H1 (cell line): Measurements from ENCODE around the gene UBE2Q2. TPM values are rescaled to one million over a fixed set of nuclear protein-coding genes. Genes with fewer than 3 reads are reported as not detected.

ENCODE experiments used
- CTCF ChIA-PET: fragments of 300-600 bp; sonication (Branson Sonifier 250); formaldehyde crosslinking; loops from one replicate; lab custom pipeline; 2021; ENCODE audit not compliant: partially characterized antibody; lab: Charles Lee
- POLR2A ChIA-PET: fragments of 300-600 bp; sonication (Branson Sonifier 250); formaldehyde crosslinking; loops from one replicate; lab custom pipeline; 2021; ENCODE audit warnings: inconsistent platforms; ENCODE audit not compliant: partially characterized antibody; lab: Charles Lee
- DNase-seq, 2 experiments: peaks; one replicate each; pipeline versions ENCODE4 v3.0.0 to v3.0.0-alpha.2; 2010 to 2022; ENCODE audit warnings: low spot score in 2 of 2, low read depth in 1 of 2, mixed read lengths in 1 of 2
- FAIRE-seq: peaks from 2 replicates; lab custom pipeline; 2011; peaks lifted over from hg19 to GRCh38; lab: Jason Lieb, UNC
- H2AFZ ChIP-seq: 2 replicates; pipeline ENCODE4 v1.8.1; 2012; ENCODE audit warnings: low read length, inconsistent platforms
- H2AK5ac ChIP-seq: 2 replicates; pipeline ENCODE4 v1.6.1; 2013; ENCODE audit warnings: low read depth, low read length
- H2BK120ac ChIP-seq: replicated peaks from 2 replicates; pipeline ENCODE3; 2013; ENCODE audit warnings: low read depth, low read length, inconsistent platforms
- H2BK12ac ChIP-seq: 2 replicates; pipeline ENCODE4 v1.6.1; 2013; ENCODE audit warnings: low read depth, low read length
- H2BK15ac ChIP-seq: 2 replicates; pipeline ENCODE4 v1.6.1; 2013; ENCODE audit warnings: low read length
- H2BK20ac ChIP-seq: 2 replicates; pipeline ENCODE4 v1.6.1; 2013; ENCODE audit warnings: low read length
- H2BK5ac ChIP-seq: 2 replicates; pipeline ENCODE4 v1.6.1; 2013; ENCODE audit warnings: low read depth, low read length
- H3K14ac ChIP-seq: 2 replicates; pipeline ENCODE4 v1.6.1; 2013; ENCODE audit warnings: inconsistent platforms; ENCODE audit not compliant: insufficient read length
- H3K18ac ChIP-seq: 2 replicates; pipeline ENCODE4 v1.6.1; 2013; ENCODE audit warnings: low read length; ENCODE audit errors: extremely low read depth
- H3K23ac ChIP-seq: 2 replicates; pipeline ENCODE4 v1.6.1; 2013; ENCODE audit warnings: inconsistent platforms; ENCODE audit not compliant: insufficient read length
- H3K23me2 ChIP-seq: 2 replicates; pipeline ENCODE4 v1.6.1; 2013; ENCODE audit warnings: low read depth, low read length
- H3K27ac ChIP-seq: 2 replicates; pipeline ENCODE4 v1.6.1; 2011; ENCODE audit warnings: low read depth, low read length, inconsistent platforms
- H3K27me3 ChIP-seq, 4 experiments: replicated peaks in 1 of 4; 1 replicate in 1 of 4; 2 replicates in 3 of 4; pipeline versions ENCODE4 v1.6.1 to v1.8.1; 2011 to 2013; ENCODE audit warnings: low read length in 3 of 4, mild to moderate bottlenecking in 3 of 4, inconsistent platforms in 2 of 4, mixed read lengths in 2 of 4, moderate library complexity in 1 of 4; ENCODE audit not compliant: control insufficient read depth in 3 of 4, insufficient read depth in 3 of 4; ENCODE audit errors: extremely low read depth in 1 of 4
- H3K36me3 ChIP-seq, 4 experiments: 2 replicates each; pipeline versions ENCODE4 v1.6.1 to v1.8.1; 2011 to 2013; ENCODE audit warnings: mild to moderate bottlenecking in 4 of 4, low read length in 3 of 4, moderate library complexity in 2 of 4, control low read depth in 1 of 4, inconsistent platforms in 1 of 4; ENCODE audit not compliant: insufficient read depth in 4 of 4, control insufficient read depth in 2 of 4
- H3K4ac ChIP-seq: replicated peaks from 2 replicates; pipeline ENCODE3; 2013; ENCODE audit warnings: low read length, low read depth, mixed read lengths, inconsistent platforms; ENCODE audit not compliant: insufficient read length
- H3K4me1 ChIP-seq, 4 experiments: replicated peaks in 1 of 4; 1 replicate in 1 of 4; 2 replicates in 3 of 4; pipeline versions ENCODE4 v1.6.1 to v1.8.1; 2011 to 2013; ENCODE audit warnings: low read length in 3 of 4, inconsistent platforms in 2 of 4, mixed read lengths in 1 of 4; ENCODE audit not compliant: insufficient read depth in 4 of 4, control insufficient read depth in 3 of 4
- H3K4me2 ChIP-seq, 2 experiments: 2 replicates each; pipeline versions ENCODE4 v1.6.1 to v1.8.1; 2011 to 2013; ENCODE audit warnings: low read depth in 2 of 2, low read length in 2 of 2, control low read depth in 1 of 2, inconsistent platforms in 1 of 2, mild to moderate bottlenecking in 1 of 2; ENCODE audit not compliant: insufficient read depth in 1 of 2
- H3K4me3 ChIP-seq, 4 experiments: fragments of 200-600, 300-600 bp in 1 of 4; sonication (generic), shearing (Covaris generic), sonication (Bioruptor Twin) in 1 of 4; 2 replicates each; pipeline versions ENCODE4 v1.5.1 to v1.8.1; 2011 to 2016; ENCODE audit warnings: low read length in 4 of 4, low read depth in 3 of 4, control low read depth in 2 of 4, inconsistent platforms in 2 of 4, mild to moderate bottlenecking in 2 of 4, mixed read lengths in 1 of 4, moderate library complexity in 1 of 4; ENCODE audit not compliant: insufficient read depth in 2 of 4; ENCODE audit errors: extremely low read depth in 1 of 4
- H3K56ac ChIP-seq: replicated peaks from 2 replicates; pipeline ENCODE3; 2013; ENCODE audit warnings: low read depth, mild to moderate bottlenecking, mixed read lengths, low read length, inconsistent platforms; ENCODE audit not compliant: insufficient read length
- H3K79me1 ChIP-seq: 2 replicates; pipeline ENCODE4 v1.6.1; 2013; ENCODE audit warnings: low read depth, low read length, control low read depth
- H3K79me2 ChIP-seq, 2 experiments: 2 replicates each; pipeline versions ENCODE4 v1.6.1 to v1.8.1; 2012 to 2013; ENCODE audit warnings: low read length in 2 of 2, mild to moderate bottlenecking in 2 of 2, inconsistent platforms in 1 of 2; ENCODE audit not compliant: insufficient read depth in 2 of 2, control insufficient read depth in 1 of 2
- H3K9ac ChIP-seq, 4 experiments: replicated peaks in 1 of 4; 1 replicate in 1 of 4; 2 replicates in 3 of 4; pipeline versions ENCODE4 v1.6.1 to v1.8.1; 2011 to 2013; ENCODE audit warnings: low read depth in 3 of 4, low read length in 3 of 4, control low read depth in 2 of 4, mild to moderate bottlenecking in 2 of 4, moderate library complexity in 2 of 4, inconsistent platforms in 1 of 4; ENCODE audit errors: extremely low read depth in 1 of 4
- H3K9me3 ChIP-seq, 2 experiments: 2 replicates each; pipeline versions ENCODE4 v1.6.1 to v1.8.1; 2012 to 2013; ENCODE audit warnings: mild to moderate bottlenecking in 2 of 2, moderate library complexity in 2 of 2, control low read depth in 1 of 2, inconsistent platforms in 1 of 2, low read depth in 1 of 2, low read length in 1 of 2, mixed read lengths in 1 of 2; ENCODE audit not compliant: insufficient read depth in 2 of 2
- H4K20me1 ChIP-seq, 2 experiments: replicated peaks in 1 of 2; 2 replicates each; pipeline versions ENCODE3 to v1.8.1; 2011 to 2013; ENCODE audit warnings: inconsistent platforms in 2 of 2, low read length in 2 of 2, mild to moderate bottlenecking in 1 of 2; ENCODE audit not compliant: insufficient read depth in 2 of 2, control insufficient read depth in 1 of 2
- H4K5ac ChIP-seq: 2 replicates; pipeline ENCODE4 v1.6.1; 2013; ENCODE audit warnings: low read length, low read depth, mixed read lengths, inconsistent platforms; ENCODE audit not compliant: insufficient read length
- H4K8ac ChIP-seq: 2 replicates; pipeline ENCODE4 v1.8.0; 2013; ENCODE audit warnings: mild to moderate bottlenecking, moderate library complexity, low read length, inconsistent platforms; ENCODE audit not compliant: insufficient read depth; ENCODE audit errors: extremely low read depth
- H4K91ac ChIP-seq: replicated peaks from 2 replicates; pipeline ENCODE3; 2013; ENCODE audit warnings: low read length, mixed read lengths, inconsistent platforms; ENCODE audit not compliant: insufficient read length
- ASH2L ChIP-seq: fragments of 200-600, 300-600 bp; sonication (generic); IDR thresholded peaks from one replicate; pipeline ENCODE4 v1.7.1; 2017; ENCODE audit warnings: low read length
- CEBPB ChIP-seq: IDR thresholded peaks from 2 replicates; pipeline ENCODE4 v1.6.1; 2012; ENCODE audit warnings: low read depth, low read length
- CTBP2 ChIP-seq: IDR thresholded peaks from 2 replicates; pipeline ENCODE4 v1.7.0; 2011; ENCODE audit warnings: borderline replicate concordance, mild to moderate bottlenecking, moderate library complexity, mixed read lengths, low read length; ENCODE audit not compliant: insufficient read depth, insufficient read length
- CTCF ChIP-seq, 3 experiments: IDR thresholded peaks; 1 replicate in 2 of 3; 2 replicates in 1 of 3; pipeline versions ENCODE4 v1.5.1 to v1.6.1; 2011; ENCODE audit warnings: low read length in 3 of 3, mild to moderate bottlenecking in 3 of 3, inconsistent platforms in 2 of 3, low read depth in 1 of 3, moderate library complexity in 1 of 3; ENCODE audit not compliant: insufficient read depth in 1 of 3; ENCODE audit errors: control extremely low read depth in 1 of 3
- KDM4A ChIP-seq: IDR thresholded peaks from one replicate; pipeline ENCODE4 v1.7.1; 2012; ENCODE audit warnings: low read depth, mild to moderate bottlenecking, moderate library complexity, low read length, inconsistent platforms; ENCODE audit not compliant: severe bottlenecking
- KDM5A ChIP-seq: fragments of 200-600 bp; IDR thresholded peaks from 2 replicates; pipeline ENCODE4 v1.7.1; 2012; ENCODE audit warnings: mild to moderate bottlenecking, low read length, inconsistent platforms, mixed read lengths
- PHF8 ChIP-seq: fragments of 200-600 bp; sonication (generic); conservative IDR thresholded peaks from 2 replicates; pipeline ENCODE4 v1.7.1; 2012; ENCODE audit warnings: low read depth, mild to moderate bottlenecking, inconsistent platforms, low read length, moderate library complexity
- POLR2A ChIP-seq, 2 experiments: IDR thresholded peaks; 1 replicate in 1 of 2; 2 replicates in 1 of 2; pipeline ENCODE4 v1.6.1; 2011; ENCODE audit warnings: low read depth in 2 of 2, low read length in 2 of 2, mild to moderate bottlenecking in 2 of 2; ENCODE audit errors: control extremely low read depth in 1 of 2
- RBBP5 ChIP-seq: IDR thresholded peaks from 2 replicates; pipeline ENCODE4 v1.7.1; 2012; ENCODE audit warnings: low read depth, mild to moderate bottlenecking, inconsistent platforms, low read length, moderate library complexity, borderline replicate concordance
- TCF12 ChIP-seq: IDR thresholded peaks from 2 replicates; pipeline ENCODE4 v1.6.1; 2011; ENCODE audit warnings: low read depth, mild to moderate bottlenecking, low read length
- TEAD4 ChIP-seq: IDR thresholded peaks from 2 replicates; pipeline ENCODE4 v1.6.1; 2012; ENCODE audit warnings: low read depth, low read length, inconsistent platforms, mixed read lengths
- YY1 ChIP-seq: IDR thresholded peaks from 2 replicates; pipeline ENCODE4 v1.6.1; 2011; ENCODE audit warnings: low read depth, mild to moderate bottlenecking, low read length
- WGBS, 2 experiments: shearing (Covaris generic) in 1 of 2; methylation state at CpG; one replicate each; pipeline versions ENCODE4 v1.1.6 to v1.1.7; 2013 to 2015; ENCODE audit warnings: low lambda C conversion rate in 2 of 2, mixed read lengths in 2 of 2, inconsistent platforms in 1 of 2, low coverage in 1 of 2, missing lambda C conversion rate in 1 of 2; ENCODE audit not compliant: insufficient replicate concordance in 2 of 2, insufficient coverage in 1 of 2, insufficient read length in 1 of 2; ENCODE audit errors: extremely low coverage in 1 of 2, missing lambda C conversion rate in 1 of 2; 5-methylcytosine and 5-hydroxymethylcytosine counted together
- polyA plus RNA-seq, 7 experiments: library from polyadenylated mRNA; depleted of rRNA in 3 of 7; stranded (reverse) in 5 of 7; unstranded in 2 of 7; fragments of >200 nt in 5 of 7; fragments of 200-250 nt in 2 of 7; gene quantifications; 1 replicate in 5 of 7; 2 replicates in 1 of 7; 4 replicates in 1 of 7; pipeline versions ENCODE4 v1.2.1 to v1.2.3, GENCODE V29; 2011 to 2013; ENCODE audit warnings: missing spikeins in 2 of 7, mixed read lengths in 2 of 7
- total RNA-seq: library from RNA; stranded (reverse); fragmentation: NEBNext Ultra II Directional; extraction: Animal tissue kit (Norgen Biotek cat#: 25700); gene quantifications from 2 replicates; pipeline ENCODE4 v1.2.1, GENCODE V29; 2021

The UBE2Q2 gene
- total and polyA plus RNA-seq, 2 of the 8 experiments (the other 6 are each of a cell fraction or from before 2014, with no cell fraction given): 10.1 to 22.7 TPM

- ChIA-PET CTCF (interaction anchor here (0.6 to 7.4 kb wide), 7 partner anchors 8 to 225 kb away, joined by 3 to 110 read pairs (median 4); no protein-coding TSS in a partner anchor), POLR2A (interaction anchor here (1.1 kb wide), 1 partner anchor 12 kb away, joined by 4 read pairs; no protein-coding TSS in a partner anchor)
- FAIRE-seq: no peak
- Histone ChIP-seq H4K91ac (no peak overlapping the region), H3K36me3 (peaks cover 0 to 17% (median 8%) of the 10 kb centered on the region in 4 experiments; a peak in 5 of 8 replicates), H3K79me1 (0 out of 2 replicates have a peak, but pooled peaks cover 2% of the 10 kb centered on the region), H3K9ac (no peak overlapping the region), H4K20me1 (peaks cover 10 to 14% of the 10 kb centered on the region in 2 experiments), H3K4me2 (no peak overlapping the region), H4K5ac (no peak overlapping the region), H3K4me3 (no peak overlapping the region), H2BK12ac (no peak overlapping the region), H2BK5ac (no peak overlapping the region), H3K14ac (no peak overlapping the region), H3K23ac (no peak overlapping the region), H2BK15ac (no peak overlapping the region), H2BK20ac (no peak overlapping the region), H2AFZ (no peak overlapping the region), H3K56ac (no peak overlapping the region), H3K18ac (no peak overlapping the region), H3K23me2 (no peaks in the 10 kb centered on the region; the same call in 1 of the 2 replicates), H3K27ac (no peak overlapping the region), H4K8ac (no peak overlapping the region), H3K4ac (no peak overlapping the region), H3K27me3 (no peaks in the 10 kb centered on the region), H2BK120ac (no peak overlapping the region), H3K79me2 (peaks cover 7 to 43% of the 10 kb centered on the region in 2 experiments; a peak in 3 of 4 replicates), H3K4me1 (peaks cover 0 to 11% (median 3%) of the 10 kb centered on the region in 4 experiments; a peak in 3 of 7 replicates), H2AK5ac (no peak overlapping the region), H3K9me3 (no peaks in the 10 kb centered on the region)
- 85% methylated on average over 2 of the region's 2 CpGs; no CpG with 5 or more reads in 1 of the 2 experiments for WGBS, 2 experiments
- no peak for DNase-seq
- TF ChIP-seq YY1 (no peak), RBBP5 (no peak), CTBP2 (no peak), TEAD4 (no peak), PHF8 (no peak), POLR2A (IDR thresholded peaks at IDR 0.05; ENCODE audit: control extremely low read depth in 1 of 2, low read depth in 2 of 2, low read length in 2 of 2) (no peak), CEBPB (no peak), TCF12 (no peak), ASH2L (no peak), CTCF (IDR thresholded peaks at IDR 0.05; ENCODE audit: control extremely low read depth in 1 of 3, insufficient read depth in 1 of 3, low read depth in 1 of 3, low read length in 3 of 3) (no peak), KDM5A (no peak), KDM4A (no peak)
These were observed 82.2 kb downstream of the UBE2Q2 start for GRCh38 chr15:75925440-75925839.
